ENCODE results near the gene CDH23.

DNA sequence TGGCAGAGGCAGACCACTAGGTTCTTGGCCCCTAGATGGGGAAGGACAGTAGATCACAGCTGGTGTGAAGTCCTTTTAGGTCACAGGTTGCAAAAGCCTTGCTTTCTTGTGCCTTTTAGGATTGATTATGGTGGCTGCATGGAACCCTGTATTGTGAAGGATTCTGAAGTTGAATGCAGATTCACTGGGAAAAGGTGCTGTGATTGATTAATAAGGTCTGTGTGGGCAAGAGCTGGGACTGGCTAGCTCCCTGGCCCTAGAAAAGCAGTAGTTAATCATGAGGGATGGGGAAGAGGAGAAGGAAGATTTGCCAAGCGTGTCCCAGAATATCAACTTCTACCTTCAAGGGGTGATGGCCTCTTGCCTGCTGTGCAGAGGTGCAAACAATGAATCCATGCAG lies 105.5 kb downstream of the CDH23 start:
- TF ChIP-seq EZH2 (IDR thresholded peaks at IDR 0.05; ENCODE audit: borderline replicate concordance, control insufficient read depth, low read depth, low read length) (no peak), CBX5 (IDR thresholded peaks at IDR 0.05; ENCODE audit: low read depth) (no peak), SIN3A (IDR thresholded peaks at IDR 0.05; ENCODE audit: low read depth, low read length) (no peak), IKZF1 (conservative IDR thresholded peaks at IDR 0.05) (no peak), SP1 (IDR thresholded peaks at IDR 0.05; ENCODE audit: low read depth, low read length) (no peak), HDAC2 (IDR thresholded peaks at IDR 0.05) (no peak)
- TF ChIP-seq, protein P1, sequence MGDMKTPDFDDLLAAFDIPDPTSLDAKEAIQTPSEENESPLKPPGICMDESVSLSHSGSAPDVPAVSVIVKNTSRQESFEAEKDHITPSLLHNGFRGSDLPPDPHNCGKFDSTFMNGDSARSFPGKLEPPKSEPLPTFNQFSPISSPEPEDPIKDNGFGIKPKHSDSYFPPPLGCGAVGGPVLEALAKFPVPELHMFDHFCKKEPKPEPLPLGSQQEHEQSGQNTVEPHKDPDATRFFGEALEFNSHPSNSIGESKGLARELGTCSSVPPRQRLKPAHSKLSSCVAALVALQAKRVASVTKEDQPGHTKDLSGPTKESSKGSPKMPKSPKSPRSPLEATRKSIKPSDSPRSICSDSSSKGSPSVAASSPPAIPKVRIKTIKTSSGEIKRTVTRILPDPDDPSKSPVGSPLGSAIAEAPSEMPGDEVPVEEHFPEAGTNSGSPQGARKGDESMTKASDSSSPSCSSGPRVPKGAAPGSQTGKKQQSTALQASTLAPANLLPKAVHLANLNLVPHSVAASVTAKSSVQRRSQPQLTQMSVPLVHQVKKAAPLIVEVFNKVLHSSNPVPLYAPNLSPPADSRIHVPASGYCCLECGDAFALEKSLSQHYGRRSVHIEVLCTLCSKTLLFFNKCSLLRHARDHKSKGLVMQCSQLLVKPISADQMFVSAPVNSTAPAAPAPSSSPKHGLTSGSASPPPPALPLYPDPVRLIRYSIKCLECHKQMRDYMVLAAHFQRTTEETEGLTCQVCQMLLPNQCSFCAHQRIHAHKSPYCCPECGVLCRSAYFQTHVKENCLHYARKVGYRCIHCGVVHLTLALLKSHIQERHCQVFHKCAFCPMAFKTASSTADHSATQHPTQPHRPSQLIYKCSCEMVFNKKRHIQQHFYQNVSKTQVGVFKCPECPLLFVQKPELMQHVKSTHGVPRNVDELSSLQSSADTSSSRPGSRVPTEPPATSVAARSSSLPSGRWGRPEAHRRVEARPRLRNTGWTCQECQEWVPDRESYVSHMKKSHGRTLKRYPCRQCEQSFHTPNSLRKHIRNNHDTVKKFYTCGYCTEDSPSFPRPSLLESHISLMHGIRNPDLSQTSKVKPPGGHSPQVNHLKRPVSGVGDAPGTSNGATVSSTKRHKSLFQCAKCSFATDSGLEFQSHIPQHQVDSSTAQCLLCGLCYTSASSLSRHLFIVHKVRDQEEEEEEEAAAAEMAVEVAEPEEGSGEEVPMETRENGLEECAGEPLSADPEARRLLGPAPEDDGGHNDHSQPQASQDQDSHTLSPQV (IDR thresholded peaks at IDR 0.05) = no peak
- TF ChIP-seq, protein P2, sequence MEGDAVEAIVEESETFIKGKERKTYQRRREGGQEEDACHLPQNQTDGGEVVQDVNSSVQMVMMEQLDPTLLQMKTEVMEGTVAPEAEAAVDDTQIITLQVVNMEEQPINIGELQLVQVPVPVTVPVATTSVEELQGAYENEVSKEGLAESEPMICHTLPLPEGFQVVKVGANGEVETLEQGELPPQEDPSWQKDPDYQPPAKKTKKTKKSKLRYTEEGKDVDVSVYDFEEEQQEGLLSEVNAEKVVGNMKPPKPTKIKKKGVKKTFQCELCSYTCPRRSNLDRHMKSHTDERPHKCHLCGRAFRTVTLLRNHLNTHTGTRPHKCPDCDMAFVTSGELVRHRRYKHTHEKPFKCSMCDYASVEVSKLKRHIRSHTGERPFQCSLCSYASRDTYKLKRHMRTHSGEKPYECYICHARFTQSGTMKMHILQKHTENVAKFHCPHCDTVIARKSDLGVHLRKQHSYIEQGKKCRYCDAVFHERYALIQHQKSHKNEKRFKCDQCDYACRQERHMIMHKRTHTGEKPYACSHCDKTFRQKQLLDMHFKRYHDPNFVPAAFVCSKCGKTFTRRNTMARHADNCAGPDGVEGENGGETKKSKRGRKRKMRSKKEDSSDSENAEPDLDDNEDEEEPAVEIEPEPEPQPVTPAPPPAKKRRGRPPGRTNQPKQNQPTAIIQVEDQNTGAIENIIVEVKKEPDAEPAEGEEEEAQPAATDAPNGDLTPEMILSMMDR (IDR thresholded peaks at IDR 0.05 in 2 of 3, conservative IDR thresholded peaks at IDR 0.05 in 1 of 3; ENCODE audit: control insufficient read depth in 2 of 3, extremely low read depth in 1 of 3, insufficient read depth in 1 of 3, low read depth in 3 of 3, low read length in 3 of 3) = no peak
- TF ChIP-seq, protein P3, sequence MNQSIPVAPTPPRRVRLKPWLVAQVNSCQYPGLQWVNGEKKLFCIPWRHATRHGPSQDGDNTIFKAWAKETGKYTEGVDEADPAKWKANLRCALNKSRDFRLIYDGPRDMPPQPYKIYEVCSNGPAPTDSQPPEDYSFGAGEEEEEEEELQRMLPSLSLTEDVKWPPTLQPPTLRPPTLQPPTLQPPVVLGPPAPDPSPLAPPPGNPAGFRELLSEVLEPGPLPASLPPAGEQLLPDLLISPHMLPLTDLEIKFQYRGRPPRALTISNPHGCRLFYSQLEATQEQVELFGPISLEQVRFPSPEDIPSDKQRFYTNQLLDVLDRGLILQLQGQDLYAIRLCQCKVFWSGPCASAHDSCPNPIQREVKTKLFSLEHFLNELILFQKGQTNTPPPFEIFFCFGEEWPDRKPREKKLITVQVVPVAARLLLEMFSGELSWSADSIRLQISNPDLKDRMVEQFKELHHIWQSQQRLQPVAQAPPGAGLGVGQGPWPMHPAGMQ (IDR thresholded peaks at IDR 0.05; ENCODE audit: borderline replicate concordance) = no peak

Data from GM12878 (cell line).